ENCODE results near the gene LAPTM4A.
A peak's percentile ranks its signal among the peaks of the same experiment; 100 is the strongest.

The LAPTM4A gene

DNA sequence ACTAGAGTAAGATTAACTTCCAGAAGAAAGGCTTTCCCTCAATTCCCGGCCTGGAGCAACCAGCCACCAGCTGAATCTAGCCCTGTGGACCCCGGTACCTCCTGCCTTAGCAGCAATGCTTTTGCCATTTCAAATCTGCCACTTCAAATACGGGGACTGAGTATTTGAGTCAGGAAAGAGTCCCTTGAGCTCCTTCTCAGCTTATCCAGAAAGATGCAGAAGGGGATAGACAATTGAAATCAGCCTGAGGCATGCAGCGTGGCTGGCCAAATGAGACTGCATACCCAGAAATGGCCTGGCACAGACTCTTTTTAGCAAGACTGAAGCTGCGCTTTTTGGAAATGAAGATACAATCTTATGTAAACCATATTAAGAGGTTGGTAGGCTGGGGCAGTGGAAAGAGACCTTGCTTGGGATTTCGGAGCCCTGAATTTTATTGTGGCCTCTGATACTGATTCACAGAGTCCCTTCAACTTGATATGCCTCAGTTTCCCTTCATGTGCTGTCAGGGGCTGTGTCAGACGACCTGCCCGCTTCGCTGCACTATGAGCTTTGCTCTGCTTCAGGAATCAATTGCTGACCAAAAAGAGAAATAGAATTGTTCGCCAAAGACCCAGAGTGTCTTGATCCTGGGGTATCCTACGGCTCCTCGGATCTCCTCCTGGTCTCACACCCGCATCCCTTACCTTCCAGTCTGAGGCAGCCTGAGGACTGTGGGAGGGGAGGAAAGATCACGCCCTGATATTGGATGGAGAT is 40.0 kb downstream of the LAPTM4A start:
- no peak for TF ChIP-seq TAF1 (IDR thresholded peaks at IDR 0.05; ENCODE audit: borderline replicate concordance, low read depth, low read length)
- TF ChIP-seq POLR2AphosphoS5 (IDR thresholded peaks at IDR 0.05; ENCODE audit: low read depth, low read length): no peak
- no peak for TF ChIP-seq POLR2A (IDR thresholded peaks at IDR 0.05; ENCODE audit: low read depth, low read length)

DNA sequence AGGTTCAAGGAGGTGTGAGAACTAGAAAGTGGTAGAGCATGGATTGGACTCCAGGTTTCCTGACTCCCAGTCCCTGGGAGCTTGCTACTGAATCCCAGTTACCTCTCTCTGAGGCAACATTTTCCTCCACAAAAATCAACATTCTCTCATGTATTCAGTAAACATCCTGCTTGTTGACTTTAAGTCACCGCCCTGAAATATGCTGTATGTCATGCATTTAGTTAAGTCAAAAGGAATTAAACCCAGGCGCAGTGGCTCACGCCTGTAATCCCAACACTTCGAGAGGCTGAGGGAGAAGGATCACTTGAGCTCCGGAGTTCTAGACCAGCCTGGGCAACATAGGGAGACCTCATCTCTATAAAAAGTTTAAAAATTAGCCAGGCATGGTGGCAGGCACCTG is 42.7 kb downstream of the LAPTM4A start:
- DNase-seq (ENCODE audit: insufficient read length): no peak
- FAIRE-seq: no peak
- TF ChIP-seq POLR2AphosphoS5 (IDR thresholded peaks at IDR 0.05; ENCODE audit: low read depth, low read length) (no peak), TAF1 (IDR thresholded peaks at IDR 0.05; ENCODE audit: borderline replicate concordance, low read depth, low read length) (no peak), POLR2A (IDR thresholded peaks at IDR 0.05; ENCODE audit: low read depth, low read length) (no peak)

More for the DNA sequence above, 40.0 kb downstream of the LAPTM4A start:
- no peak for FAIRE-seq
- DNase-seq (ENCODE audit: insufficient read length): no peak

DNA sequence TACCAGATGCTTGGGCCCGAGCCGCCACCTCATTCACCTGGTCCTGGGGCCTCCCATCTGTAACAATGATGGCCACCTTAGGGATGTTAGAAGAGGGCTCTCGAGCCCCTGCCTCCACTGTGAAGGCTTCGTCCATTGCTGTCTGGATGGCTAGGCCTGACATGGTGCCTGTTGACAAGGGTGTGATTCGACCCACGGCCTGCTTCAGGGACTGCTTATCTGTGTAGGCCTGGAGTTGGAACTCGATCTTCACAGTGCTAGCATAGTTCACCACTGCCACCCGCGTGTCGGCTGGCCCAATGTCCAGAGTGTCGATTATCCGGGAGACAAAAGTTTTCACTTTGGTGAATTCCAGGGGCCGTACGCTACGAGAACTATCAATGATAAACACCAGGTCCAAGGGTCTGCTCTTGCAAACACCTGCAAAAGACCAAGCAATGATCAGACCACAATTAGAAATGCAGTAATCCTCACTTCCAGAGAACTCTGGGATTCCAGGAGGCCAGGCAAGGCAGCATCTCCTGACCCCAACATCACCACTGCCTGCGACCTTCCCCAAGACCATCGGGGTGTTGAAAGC is 45.4 kb downstream of the LAPTM4A start:
- FAIRE-seq: no peak
- TF ChIP-seq POLR2AphosphoS5 (IDR thresholded peaks at IDR 0.05; ENCODE audit: low read depth, low read length) (no peak), TAF1 (IDR thresholded peaks at IDR 0.05; ENCODE audit: borderline replicate concordance, low read depth, low read length) (no peak), POLR2A (IDR thresholded peaks at IDR 0.05; ENCODE audit: low read depth, low read length) (no peak)
- no peak for DNase-seq (ENCODE audit: insufficient read length)

DNA sequence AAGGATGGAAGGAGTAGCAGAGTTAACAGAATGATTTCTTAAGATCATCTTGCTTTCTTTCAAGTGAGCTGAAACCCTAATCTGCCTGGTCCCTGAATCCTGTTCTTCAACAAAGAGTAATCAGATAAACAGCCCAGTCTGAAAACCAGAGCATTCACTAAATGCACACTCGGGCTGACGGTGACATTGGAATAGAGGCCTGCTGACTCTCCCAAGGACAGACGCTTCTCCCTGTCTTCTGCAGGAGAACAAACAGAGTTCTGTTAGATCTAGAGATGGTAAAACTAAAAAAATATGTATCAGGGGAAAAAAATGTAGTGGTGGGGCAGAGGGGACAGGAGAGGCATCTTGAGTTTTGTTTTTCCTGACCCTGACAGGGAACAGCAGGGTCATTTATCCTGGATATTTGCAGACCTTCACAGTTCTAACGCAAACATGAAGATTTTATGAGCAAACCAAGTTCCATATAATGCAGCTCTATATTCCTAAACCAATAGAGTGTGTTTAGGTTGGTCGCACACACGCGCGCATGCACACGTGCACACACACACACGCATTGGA is 46.3 kb downstream of the LAPTM4A start:
- no peak for DNase-seq (ENCODE audit: insufficient read length)
- no peak for TF ChIP-seq POLR2A (IDR thresholded peaks at IDR 0.05; ENCODE audit: low read depth, low read length)
- no peak for TF ChIP-seq TAF1 (IDR thresholded peaks at IDR 0.05; ENCODE audit: borderline replicate concordance, low read depth, low read length)
- TF ChIP-seq POLR2AphosphoS5 (IDR thresholded peaks at IDR 0.05; ENCODE audit: low read depth, low read length): no peak
- no peak for FAIRE-seq

DNA sequence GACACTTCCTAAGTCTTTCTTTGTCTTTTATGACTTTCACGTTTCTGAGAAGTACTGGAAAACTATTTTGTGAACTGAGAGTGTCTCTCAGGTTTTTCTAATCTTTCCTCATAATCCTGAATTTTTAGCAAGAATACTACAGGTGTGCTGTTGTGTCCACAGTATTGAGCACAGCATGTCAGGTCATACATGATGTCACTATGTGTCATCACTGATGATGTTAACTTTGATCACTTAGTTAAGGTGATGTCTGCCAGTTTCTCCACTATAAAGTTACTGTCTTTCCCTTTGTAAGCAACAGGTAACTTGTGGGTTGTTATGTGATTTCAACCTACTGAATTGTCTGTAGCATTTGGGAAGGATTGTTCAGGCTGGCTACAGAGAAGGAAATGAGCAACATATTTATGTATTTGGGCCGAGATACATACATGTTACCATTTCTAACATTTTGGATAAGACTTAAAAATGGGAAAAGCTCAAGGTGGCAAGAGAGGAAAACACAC is 50.0 kb downstream of the LAPTM4A start:
- DNase-seq (ENCODE audit: insufficient read length) (no peak), FAIRE-seq (no peak)
- TF ChIP-seq TAF1 (IDR thresholded peaks at IDR 0.05; ENCODE audit: borderline replicate concordance, low read depth, low read length): no peak
- TF ChIP-seq POLR2A (IDR thresholded peaks at IDR 0.05; ENCODE audit: low read depth, low read length): no peak
- TF ChIP-seq POLR2AphosphoS5 (IDR thresholded peaks at IDR 0.05; ENCODE audit: low read depth, low read length): no peak

DNA sequence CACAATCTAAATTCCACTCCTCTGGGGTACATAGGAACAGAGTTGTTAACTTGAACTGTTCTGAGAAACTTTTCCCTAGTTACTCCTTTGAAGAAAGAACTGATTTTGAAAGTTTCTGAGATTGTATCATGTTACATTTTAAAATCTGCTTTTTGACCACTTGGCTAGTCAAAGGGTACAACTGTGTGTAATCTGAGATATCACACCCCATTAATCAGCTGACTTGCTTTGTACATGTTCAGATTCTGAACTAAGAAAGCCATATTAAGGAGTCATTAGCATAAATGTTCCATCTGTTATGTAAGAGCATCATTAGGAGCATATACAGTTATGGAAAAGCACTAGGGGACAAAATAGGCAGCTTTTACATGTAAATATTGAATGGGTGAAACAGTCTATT is 57.7 kb downstream of the LAPTM4A start:
- no peak for TF ChIP-seq POLR2A (IDR thresholded peaks at IDR 0.05; ENCODE audit: low read depth, low read length)
- no peak for TF ChIP-seq POLR2AphosphoS5 (IDR thresholded peaks at IDR 0.05; ENCODE audit: low read depth, low read length)
- no peak for TF ChIP-seq TAF1 (IDR thresholded peaks at IDR 0.05; ENCODE audit: borderline replicate concordance, low read depth, low read length)
- DNase-seq (ENCODE audit: insufficient read length): no peak
- FAIRE-seq: no peak

DNA sequence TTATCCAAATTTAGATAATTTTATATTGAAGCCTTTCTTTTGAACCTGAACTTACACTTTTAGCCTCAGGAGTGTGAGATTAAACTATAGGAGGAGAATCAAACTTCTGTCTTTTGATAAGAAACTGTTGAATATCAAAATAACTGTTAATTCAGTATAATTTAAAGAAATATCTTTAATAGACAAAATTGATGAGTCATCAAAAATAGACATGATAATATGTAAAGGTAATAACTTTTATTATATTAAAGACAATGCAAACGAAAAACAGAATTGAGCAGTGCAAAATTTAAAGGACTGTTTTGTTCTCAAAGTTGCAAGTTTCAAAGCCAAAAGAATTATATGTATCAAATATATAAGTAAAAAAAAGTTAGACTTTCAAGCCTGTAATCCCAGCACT is 59.5 kb downstream of the LAPTM4A start:
- TF ChIP-seq POLR2A (IDR thresholded peaks at IDR 0.05; ENCODE audit: low read depth, low read length): no peak
- DNase-seq (ENCODE audit: insufficient read length) (no peak), FAIRE-seq (no peak)

DNA sequence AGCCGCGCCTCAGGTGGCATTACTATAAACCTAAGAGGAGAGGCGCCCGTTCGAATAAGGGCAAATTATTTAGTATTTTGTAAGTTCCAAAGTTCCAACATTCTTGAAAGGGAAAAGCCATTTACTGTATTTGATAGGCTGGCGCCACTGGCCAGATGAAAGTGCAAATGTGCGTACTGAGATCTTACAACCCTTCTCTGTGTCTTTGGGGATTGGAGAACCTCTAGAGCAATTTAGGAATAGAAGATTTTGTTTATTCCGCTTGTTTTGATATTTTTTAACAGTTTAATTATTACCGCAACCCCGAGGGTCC is 61.1 kb downstream of the LAPTM4A start:
- FAIRE-seq: no peak
- TF ChIP-seq POLR2A (IDR thresholded peaks at IDR 0.05; ENCODE audit: low read depth, low read length): no peak
- no peak for TF ChIP-seq TAF1 (IDR thresholded peaks at IDR 0.05; ENCODE audit: borderline replicate concordance, low read depth, low read length)
- TF ChIP-seq POLR2AphosphoS5 (IDR thresholded peaks at IDR 0.05; ENCODE audit: low read depth, low read length): no peak
- no peak for DNase-seq (ENCODE audit: insufficient read length)

DNA sequence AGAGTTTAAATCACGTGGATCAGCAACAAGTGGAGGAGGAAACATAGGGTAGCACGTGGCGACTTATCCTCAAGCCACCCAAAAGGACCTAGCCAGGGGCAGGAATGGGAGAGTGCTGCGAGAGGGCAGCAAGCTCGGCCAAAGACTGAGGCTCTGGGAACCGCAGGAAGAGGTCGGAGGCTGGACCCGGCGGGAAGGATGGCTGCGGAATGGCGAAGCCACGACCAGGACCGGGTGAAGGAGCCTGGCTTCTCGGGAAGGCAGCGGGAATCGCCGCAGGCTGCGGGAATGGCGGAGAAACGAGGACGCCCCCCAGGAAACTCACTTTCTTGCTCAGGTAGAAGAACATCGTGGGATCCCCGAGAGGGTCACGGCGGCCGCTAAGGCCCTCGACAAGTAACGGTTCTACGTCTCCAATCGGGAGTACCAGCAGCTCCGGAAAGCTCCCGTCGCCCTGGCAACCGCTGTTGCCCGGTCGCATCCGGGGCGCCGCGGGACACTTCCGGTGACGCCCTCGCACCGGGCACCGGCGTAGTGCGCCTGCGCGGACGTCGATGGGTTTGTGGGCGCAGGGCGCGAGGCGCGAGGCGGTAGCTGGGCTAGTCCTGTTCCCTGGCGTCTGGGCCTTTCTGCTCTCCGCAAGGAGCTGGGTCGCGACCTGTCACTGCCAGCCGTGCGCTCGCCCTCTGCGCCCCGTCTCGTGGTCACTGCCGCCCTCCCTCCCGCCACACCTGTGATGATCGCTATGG is 61.6 kb downstream of the LAPTM4A start, which contains the start of gene WDR35:
Gene WDR35 (minus strand): TSS at position 439 of the 749 bp plus-strand sequence. CDS start 90 bp downstream, at position 349.
- peak; percentile 73; the same call in 1 of the 2 replicates for TF ChIP-seq POLR2A (IDR thresholded peaks at IDR 0.05; ENCODE audit: low read depth, low read length)
- TF ChIP-seq TAF1 (IDR thresholded peaks at IDR 0.05; ENCODE audit: borderline replicate concordance, low read depth, low read length): no peak
- peak; percentile 55; the same call in 1 of the 2 replicates for TF ChIP-seq POLR2AphosphoS5 (IDR thresholded peaks at IDR 0.05; ENCODE audit: low read depth, low read length)
- FAIRE-seq: peak; percentile 99
- DNase-seq (ENCODE audit: insufficient read length): peak; percentile 93

DNA sequence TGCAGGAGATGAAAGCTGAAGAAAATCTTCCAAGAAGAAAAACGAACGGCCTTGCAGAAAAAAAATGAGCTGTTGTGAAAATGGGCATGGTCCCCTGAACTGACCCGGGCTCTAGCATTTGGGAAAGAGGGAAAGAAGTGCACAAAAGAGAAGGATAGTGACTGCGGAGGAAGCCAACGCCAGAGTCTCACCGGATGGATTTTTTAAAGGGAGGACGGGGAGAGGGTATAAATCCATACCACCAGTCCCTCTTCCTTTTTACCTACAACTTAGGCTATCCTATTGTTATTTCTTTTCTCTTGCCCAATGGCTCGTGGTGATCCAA is 62.1 kb downstream of the LAPTM4A start:
- TF ChIP-seq TAF1 (IDR thresholded peaks at IDR 0.05; ENCODE audit: borderline replicate concordance, low read depth, low read length) (no peak), POLR2A (IDR thresholded peaks at IDR 0.05; ENCODE audit: low read depth, low read length) (no peak), POLR2AphosphoS5 (IDR thresholded peaks at IDR 0.05; ENCODE audit: low read depth, low read length) (no peak)
- no peak for FAIRE-seq
- DNase-seq (ENCODE audit: insufficient read length): no peak

DNA sequence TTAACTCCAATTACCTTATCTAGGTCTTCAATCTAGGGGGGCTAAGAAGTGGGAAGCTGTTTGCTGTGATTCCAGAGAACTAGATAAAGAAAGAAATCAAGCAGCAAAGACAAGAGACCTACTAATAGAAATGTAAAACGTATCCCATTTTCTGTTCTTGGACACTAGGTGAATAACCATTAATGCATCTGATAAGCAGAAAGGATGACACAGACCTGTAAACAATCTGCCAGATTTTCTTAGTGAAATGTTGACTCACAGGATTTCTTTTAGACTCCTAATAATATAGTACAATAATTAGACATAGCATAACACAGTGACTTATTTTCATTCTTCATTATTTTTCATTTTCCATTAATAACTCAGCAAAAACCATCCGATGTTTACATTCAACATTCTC is 62.8 kb downstream of the LAPTM4A start:
- no peak for FAIRE-seq
- TF ChIP-seq POLR2AphosphoS5 (IDR thresholded peaks at IDR 0.05; ENCODE audit: low read depth, low read length) (no peak), POLR2A (IDR thresholded peaks at IDR 0.05; ENCODE audit: low read depth, low read length) (no peak), TAF1 (IDR thresholded peaks at IDR 0.05; ENCODE audit: borderline replicate concordance, low read depth, low read length) (no peak)
- DNase-seq (ENCODE audit: insufficient read length): no peak
